LNCaP clone FGC (cell line): ENCODE measurements around the gene STRN.
"Not testable (repeated sequence)": the region's sequence is repeated elsewhere in the genome, so short reads cannot be mapped to it uniquely, and the experiment has no call there.

Source experiments
- DNase-seq: peaks from one replicate; pipeline ENCODE4 v3.0.0-alpha.2; 2011; ENCODE audit warnings: low read depth
- H3K4me3 ChIP-seq: 2 replicates; pipeline ENCODE4 v1.5.1; 2011; ENCODE audit warnings: mild to moderate bottlenecking, low read depth, low read length, control low read depth
- TF ChIP-seq, protein P1 (sequence below): IDR thresholded peaks from 2 replicates; pipeline ENCODE4 v1.5.1; 2012; ENCODE audit warnings: mild to moderate bottlenecking; ENCODE audit not compliant: control insufficient read depth, insufficient read depth; ENCODE audit errors: extremely low read depth

STRN gene

DNA sequence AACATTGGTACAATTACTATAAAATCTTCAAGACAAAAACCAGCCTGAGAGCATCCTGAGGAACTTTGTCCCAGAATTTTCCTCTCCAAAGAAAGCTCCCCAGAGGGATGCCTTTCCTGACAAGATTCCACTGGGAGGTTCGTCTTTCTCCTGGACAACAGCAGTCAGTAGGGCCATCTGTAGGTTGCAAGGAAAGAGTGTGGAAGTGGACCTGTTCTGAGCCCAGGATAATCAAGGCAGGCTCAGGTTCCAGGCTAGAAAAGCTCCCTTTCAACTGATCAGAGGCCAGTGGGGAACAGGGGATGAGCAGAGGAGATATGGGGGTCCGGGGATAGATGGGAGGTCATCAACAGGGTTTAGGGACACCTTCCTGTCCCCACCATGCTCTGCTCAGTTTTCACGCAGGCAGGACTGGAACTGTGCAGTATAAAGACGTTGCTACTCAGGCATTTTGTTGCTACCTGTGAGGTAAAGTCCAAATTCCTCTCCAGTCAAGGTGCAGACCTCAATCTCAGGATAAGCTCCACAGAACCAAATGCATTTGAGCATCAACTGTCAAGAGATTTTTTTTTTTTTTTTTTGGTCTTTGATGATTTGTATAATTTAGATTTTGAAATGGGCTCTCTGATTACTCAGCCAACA lies 126.2 kb downstream of the STRN start:
- TF ChIP-seq, protein P1, sequence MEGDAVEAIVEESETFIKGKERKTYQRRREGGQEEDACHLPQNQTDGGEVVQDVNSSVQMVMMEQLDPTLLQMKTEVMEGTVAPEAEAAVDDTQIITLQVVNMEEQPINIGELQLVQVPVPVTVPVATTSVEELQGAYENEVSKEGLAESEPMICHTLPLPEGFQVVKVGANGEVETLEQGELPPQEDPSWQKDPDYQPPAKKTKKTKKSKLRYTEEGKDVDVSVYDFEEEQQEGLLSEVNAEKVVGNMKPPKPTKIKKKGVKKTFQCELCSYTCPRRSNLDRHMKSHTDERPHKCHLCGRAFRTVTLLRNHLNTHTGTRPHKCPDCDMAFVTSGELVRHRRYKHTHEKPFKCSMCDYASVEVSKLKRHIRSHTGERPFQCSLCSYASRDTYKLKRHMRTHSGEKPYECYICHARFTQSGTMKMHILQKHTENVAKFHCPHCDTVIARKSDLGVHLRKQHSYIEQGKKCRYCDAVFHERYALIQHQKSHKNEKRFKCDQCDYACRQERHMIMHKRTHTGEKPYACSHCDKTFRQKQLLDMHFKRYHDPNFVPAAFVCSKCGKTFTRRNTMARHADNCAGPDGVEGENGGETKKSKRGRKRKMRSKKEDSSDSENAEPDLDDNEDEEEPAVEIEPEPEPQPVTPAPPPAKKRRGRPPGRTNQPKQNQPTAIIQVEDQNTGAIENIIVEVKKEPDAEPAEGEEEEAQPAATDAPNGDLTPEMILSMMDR, result no peak
- H3K4me3 ChIP-seq, result no peak overlapping the region
- DNase-seq, result no peak

DNA sequence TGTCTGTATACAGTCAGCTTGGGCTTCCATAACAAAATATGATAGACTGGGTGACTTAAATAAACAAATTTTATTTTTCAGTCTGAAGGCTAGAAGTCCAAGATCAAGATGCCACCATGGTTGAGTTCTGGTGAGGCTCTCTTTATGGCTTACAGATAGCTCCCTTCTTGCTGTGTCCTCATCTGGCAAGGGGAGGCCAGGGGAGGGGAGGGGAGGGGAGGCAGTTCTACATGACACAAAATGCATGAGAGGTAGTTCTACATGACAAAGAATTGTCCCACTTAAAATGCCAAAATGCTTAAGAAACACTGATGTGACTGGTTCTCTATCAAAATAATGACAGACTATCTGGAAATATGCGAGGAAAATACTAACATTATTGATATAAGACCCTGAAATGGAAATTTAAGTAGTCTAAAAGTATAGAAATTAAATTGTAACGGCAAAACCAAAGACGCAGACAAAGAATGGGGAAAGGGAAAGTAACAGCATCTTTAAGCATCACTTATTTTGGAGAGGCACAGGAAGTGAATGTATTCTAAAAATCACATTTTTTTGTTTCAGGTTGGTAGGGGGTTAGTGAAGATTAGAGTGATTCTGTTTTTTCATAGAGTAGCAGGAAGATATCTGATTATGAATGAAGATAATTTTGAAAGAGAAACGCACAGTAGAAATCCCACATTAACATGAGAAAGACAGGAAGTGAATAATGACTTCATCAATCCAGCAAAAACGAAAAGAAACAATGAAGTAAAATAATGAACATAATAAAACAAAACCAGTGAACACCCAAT lies 131.4 kb downstream of the STRN start:
- TF ChIP-seq, protein P1, result no peak
- no peak for DNase-seq
- H3K4me3 ChIP-seq, result no peak overlapping the region

DNA sequence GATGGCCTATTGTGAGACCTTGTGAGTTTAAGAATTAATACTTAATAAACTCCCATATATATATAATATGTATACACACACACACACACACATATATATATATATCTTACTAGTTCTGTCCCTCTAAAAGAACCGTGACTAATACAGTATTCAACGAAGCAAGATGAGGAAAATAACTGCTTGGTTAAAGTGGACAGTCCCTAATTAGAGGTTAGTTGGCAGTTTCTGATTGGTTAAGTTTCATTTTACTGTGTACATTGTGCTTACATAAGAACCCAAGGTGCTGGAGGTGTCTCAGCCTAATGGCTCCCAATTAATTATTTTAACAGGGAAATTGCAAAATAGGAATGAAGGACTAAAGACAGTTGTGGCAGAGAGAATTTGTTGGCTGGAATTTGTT lies 132.1 kb downstream of the STRN start:
- DNase-seq, result no peak
- TF ChIP-seq, protein P1, result no peak

DNA sequence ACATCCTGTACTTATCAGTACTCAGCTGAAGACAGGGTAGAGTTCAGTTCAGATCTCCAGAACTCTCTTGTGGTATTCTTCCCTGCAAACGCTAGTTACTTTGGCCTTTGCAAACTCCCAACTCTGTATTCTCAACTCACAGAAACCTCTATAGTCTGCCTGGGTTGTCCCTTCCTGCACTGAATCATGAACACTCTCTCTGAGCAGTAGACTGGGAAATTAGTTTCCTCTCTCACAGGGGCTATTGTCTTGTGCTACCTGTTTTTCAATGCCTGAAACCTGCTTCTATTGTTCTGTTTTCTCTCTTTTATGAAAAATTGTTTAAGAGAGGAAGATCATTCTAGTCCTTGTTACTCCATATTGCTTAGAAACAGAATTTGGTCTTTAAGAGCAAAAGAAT lies 135.2 kb downstream of the STRN start:
- TF ChIP-seq, protein P1, result no peak
- no peak overlapping the region for H3K4me3 ChIP-seq
- no peak for DNase-seq

More for the DNA sequence above, 132.1 kb downstream of the STRN start:
- no peak overlapping the region for H3K4me3 ChIP-seq

DNA sequence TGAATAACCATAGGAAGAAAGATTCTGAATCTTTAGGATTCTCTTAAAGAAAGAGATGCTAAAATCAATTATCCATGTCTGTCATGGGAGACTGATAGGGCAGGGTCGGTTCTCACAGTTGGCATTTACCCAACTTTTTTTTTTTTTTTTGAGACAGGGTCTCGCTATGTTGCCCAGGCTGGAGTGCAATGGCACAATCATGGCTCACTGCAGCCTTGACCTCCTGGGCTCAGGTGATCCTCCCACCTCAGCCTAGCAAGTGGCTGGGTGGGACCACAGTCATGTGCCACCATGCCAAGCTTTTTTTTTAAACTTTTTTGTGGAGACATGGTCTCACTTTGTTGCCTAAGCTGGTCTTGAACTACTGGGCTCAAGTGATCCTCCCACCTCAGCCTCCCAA lies 141.7 kb downstream of the STRN start:
- not testable (repeated sequence) for DNase-seq, H3K4me3 ChIP-seq

DNA sequence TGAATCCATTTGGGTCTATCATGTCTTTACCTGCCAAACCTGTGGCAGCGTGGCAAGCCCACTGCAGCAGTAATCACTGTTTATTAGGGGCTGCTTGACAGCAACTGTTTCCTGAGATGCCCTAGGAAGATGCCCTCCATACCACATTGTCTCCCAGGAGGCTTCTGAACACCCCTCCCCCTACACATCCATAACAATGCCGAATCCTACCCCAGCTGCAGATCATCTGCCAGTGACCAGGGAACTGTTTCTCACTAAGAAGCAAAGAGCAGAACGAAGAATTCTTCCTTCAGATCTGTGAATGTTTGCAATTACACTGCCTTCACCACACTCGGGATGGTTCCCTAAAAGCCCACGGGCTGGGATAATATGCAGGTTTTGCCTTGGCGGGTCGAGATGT lies 142.1 kb downstream of the STRN start:
- no peak for DNase-seq
- TF ChIP-seq, protein P1, result no peak

DNA sequence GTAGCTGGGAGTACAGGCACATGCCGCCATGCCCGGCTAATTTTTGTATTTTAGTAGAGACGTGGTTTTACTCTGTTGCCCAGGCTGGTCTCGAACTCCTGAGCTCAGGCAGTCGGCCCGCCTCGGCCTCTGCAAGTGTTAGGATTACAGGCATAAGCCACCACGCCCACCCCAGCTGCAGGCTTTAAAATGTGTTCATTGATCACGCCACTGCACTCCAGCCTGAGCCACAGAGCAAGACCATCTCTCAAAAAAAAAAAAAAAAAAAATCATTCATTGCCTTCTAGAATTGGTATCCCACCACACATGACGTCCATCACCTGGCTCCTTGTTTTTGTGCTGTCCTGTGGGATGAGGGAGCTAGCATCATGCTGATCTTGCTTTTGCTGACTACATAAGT lies 142.5 kb downstream of the STRN start:
- TF ChIP-seq, protein P1, result no peak
- no peak for DNase-seq
- H3K4me3 ChIP-seq, result no peak overlapping the region

More for the DNA sequence above, 142.1 kb downstream of the STRN start:
- no peak overlapping the region for H3K4me3 ChIP-seq
